Spleen (tissue), 7 donors: ENCODE data around the gene TCAF1.
"Not testable (repeated sequence)": the region's sequence is repeated elsewhere in the genome, so short reads cannot be mapped to it uniquely, and the experiment has no call there.

Experiments
- CTCF ChIP-seq, 11 experiments: fragments of 200-600 bp in 7 of 11; fragments of 450-650 bp in 4 of 11; sonication (generic) in 4 of 11; IDR thresholded peaks in 8 of 11; conservative IDR thresholded peaks in 3 of 11; 1 replicate in 7 of 11; 2 replicates in 4 of 11; pipeline versions ENCODE4 v1.4.0 to v1.8.0; 2016 to 2021; ENCODE audit warnings: antibody characterized with exemption in 11 of 11, inconsistent platforms in 4 of 11, mild to moderate bottlenecking in 1 of 11
- POLR2A ChIP-seq, 3 donors: fragments of 450-650 bp; IDR thresholded peaks; one replicate each; pipeline ENCODE4 v1.5.1; 2017; ENCODE audit warnings: antibody characterized with exemption in 3 of 3, mild to moderate bottlenecking in 1 of 3
- donor health status: DM: no; HTN: no; CAD: no; lungs with moderate emphysema.
- donor health status: DM: no; HTN: no; CAD: no.
- donor health status: DM: no; HTN: no; CAD: no.

- TF ChIP-seq CTCF (IDR thresholded peaks at IDR 0.05 in 8 of 11, conservative IDR thresholded peaks at IDR 0.05 in 3 of 11); POLR2A (IDR thresholded peaks at IDR 0.05): not testable (repeated sequence)
These were observed 84.1 kb downstream of the TCAF1 start for GRCh38 chr7:143817873-143818272.
